ENCODE results near the gene BTN1A1.
"Not testable (repeated sequence)": the region's sequence is repeated elsewhere in the genome, so short reads cannot be mapped to it uniquely, and the experiment has no call there.

The BTN1A1 gene

GRCh38 chr6:26516481-26517427 lies 16.7 kb downstream of the BTN1A1 start:
- no peak for DNase-seq

- DNase-seq = no peak
These were observed 19.3 kb downstream of the BTN1A1 start for GRCh38 chr6:26519359-26519758.

- DNase-seq = no peak
These were observed 20.2 kb downstream of the BTN1A1 start for GRCh38 chr6:26520237-26520849.

- peak; percentile 87 for DNase-seq
These were observed 20.9 kb downstream of the BTN1A1 start for GRCh38 chr6:26520850-26521599.

- peak; percentile 32 for DNase-seq
These were observed 21.7 kb downstream of the BTN1A1 start for GRCh38 chr6:26521600-26522391.

- not testable (repeated sequence) for DNase-seq
These were observed 22.6 kb downstream of the BTN1A1 start for GRCh38 chr6:26522486-26523228.

- not testable (repeated sequence) for DNase-seq
These were observed 24.2 kb downstream of the BTN1A1 start for GRCh38 chr6:26524314-26524713.

GRCh38 chr6:26524722-26525370 lies 24.7 kb downstream of the BTN1A1 start:
- DNase-seq = no peak

GRCh38 chr6:26525838-26526237 lies 25.7 kb downstream of the BTN1A1 start:
- DNase-seq = no peak

GRCh38 chr6:26526928-26527327 lies 26.8 kb downstream of the BTN1A1 start:
- DNase-seq = no peak

- no peak for DNase-seq
These were observed 30.1 kb downstream of the BTN1A1 start for GRCh38 chr6:26530203-26530602.

GRCh38 chr6:26531897-26532296 lies 31.8 kb downstream of the BTN1A1 start:
- no peak for DNase-seq

GRCh38 chr6:26532699-26533531 lies 32.8 kb downstream of the BTN1A1 start:
- DNase-seq = peak; percentile 91

GRCh38 chr6:26533532-26533931 lies 33.4 kb downstream of the BTN1A1 start:
- DNase-seq = no peak

- no peak for DNase-seq
These were observed 34.8 kb downstream of the BTN1A1 start for GRCh38 chr6:26534681-26535465.

- DNase-seq = peak; percentile 10
These were observed 36.6 kb downstream of the BTN1A1 start for GRCh38 chr6:26536571-26537159.

- DNase-seq = peak; percentile 84
These were observed 37.2 kb downstream of the BTN1A1 start for GRCh38 chr6:26537160-26537845.

GRCh38 chr6:26537846-26538571 lies 37.9 kb downstream of the BTN1A1 start, which contains the start of gene HMGN4:
HMGN4 (plus strand) TSS chr6:26538366; CDS start chr6:26545207, 6,841 bp downstream.
- peak; percentile 77 for DNase-seq
